Activated T-cell treated with anti-CD3 and anti-CD28 coated beads, Interleukin-2, amount 50 U/mL, for 24 hours (primary cell): ENCODE data around the gene NEURL3.

Source experiments
- DNase-seq: peaks from one replicate; pipeline ENCODE4 v3.0.0-alpha.2; 2020
- H3K27ac Mint-ChIP-seq: 2 replicates; pipeline ENCODE4 v1.8.0; 2020; ENCODE audit warnings: mild to moderate bottlenecking, mixed read lengths
- H3K27me3 Mint-ChIP-seq: 2 replicates; pipeline ENCODE4 v1.8.0; 2020; ENCODE audit warnings: mixed read lengths
- H3K36me3 Mint-ChIP-seq: 2 replicates; pipeline ENCODE4 v1.8.0; 2020; ENCODE audit warnings: low read depth, mixed read lengths
- H3K4me1 Mint-ChIP-seq: 2 replicates; pipeline ENCODE4 v1.8.0; 2020; ENCODE audit warnings: low read depth, mixed read lengths
- H3K4me3 Mint-ChIP-seq: 2 replicates; pipeline ENCODE4 v1.8.0; 2020; ENCODE audit warnings: mild to moderate bottlenecking, moderate library complexity, mixed read lengths
- H3K9me3 Mint-ChIP-seq: 2 replicates; pipeline ENCODE4 v1.8.0; 2020; ENCODE audit warnings: mixed read lengths

Gene NEURL3

DNA sequence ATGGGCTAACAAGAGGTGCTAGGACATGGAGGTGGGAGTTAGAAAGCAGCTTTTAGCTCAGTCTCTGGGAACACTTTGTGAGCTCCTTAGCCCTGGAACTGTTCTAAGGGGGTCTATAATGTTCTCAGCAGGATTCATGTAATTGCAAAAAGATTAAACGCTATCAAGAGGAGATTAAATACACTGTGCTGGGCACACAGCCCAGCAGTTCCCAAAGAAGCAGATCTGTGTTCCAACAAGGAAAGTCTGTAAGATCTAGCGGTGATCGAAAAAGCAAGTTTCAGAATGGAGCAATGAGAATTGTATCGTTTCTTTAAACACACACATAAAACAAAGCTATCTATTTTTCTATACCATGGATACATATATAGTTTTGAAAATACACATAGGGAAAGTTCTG is 29.0 kb upstream of the NEURL3 start:
- Mint-ChIP-seq H3K27me3 (no peaks in the 10 kb centered on the region), H3K27ac (no peak overlapping the region), H3K4me3 (no peak overlapping the region), H3K36me3 (peaks cover 20% of the 10 kb centered on the region), H3K4me1 (peaks cover 76% of the 10 kb centered on the region), H3K9me3 (no peaks in the 10 kb centered on the region)
- no peak for DNase-seq

DNA sequence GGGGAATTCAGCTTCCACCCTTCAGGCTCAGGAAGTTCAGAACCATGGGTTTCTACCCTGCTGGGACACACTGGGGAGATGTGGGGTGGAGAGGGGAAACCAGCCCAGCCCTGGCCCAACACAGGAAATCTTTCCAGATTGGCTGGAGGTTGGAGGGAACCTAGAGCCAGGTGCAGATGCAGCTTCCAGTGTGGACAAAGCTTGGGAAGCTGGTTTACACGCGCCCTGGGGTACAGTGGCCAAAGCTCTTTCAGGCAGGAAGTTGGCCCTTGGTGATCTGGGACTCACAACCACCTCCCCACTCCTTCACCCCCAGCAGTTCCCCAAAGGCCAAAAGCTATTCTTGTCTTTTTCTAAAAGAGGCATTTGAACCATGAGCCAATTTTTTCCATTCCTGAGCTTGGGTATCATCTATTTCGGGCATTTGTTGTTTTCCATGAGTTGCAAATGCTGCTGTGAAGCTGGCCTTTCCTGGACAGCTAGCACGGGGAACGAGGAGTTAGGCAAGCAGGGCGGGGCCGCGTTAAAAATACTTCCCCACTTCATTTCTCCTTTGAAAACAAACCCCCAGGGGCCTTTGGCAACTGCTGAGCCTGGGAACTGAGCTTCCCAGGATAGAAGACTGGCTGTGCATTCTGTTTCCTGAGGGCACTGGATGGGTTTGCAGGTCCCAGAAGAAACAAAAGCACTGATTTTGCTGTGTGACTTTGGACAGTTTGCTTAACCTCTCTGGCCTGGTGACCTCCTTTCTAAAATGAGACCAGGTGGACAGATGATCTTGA is 28.3 kb upstream of the NEURL3 start:
- peaks cover 76% of the 10 kb centered on the region for H3K4me1 Mint-ChIP-seq
- H3K36me3 Mint-ChIP-seq: peaks cover 13% of the 10 kb centered on the region
- H3K9me3 Mint-ChIP-seq: no peaks in the 10 kb centered on the region
- H3K27ac Mint-ChIP-seq: no peak overlapping the region
- DNase-seq: no peak
- no peaks in the 10 kb centered on the region for H3K27me3 Mint-ChIP-seq
- no peak overlapping the region for H3K4me3 Mint-ChIP-seq

DNA sequence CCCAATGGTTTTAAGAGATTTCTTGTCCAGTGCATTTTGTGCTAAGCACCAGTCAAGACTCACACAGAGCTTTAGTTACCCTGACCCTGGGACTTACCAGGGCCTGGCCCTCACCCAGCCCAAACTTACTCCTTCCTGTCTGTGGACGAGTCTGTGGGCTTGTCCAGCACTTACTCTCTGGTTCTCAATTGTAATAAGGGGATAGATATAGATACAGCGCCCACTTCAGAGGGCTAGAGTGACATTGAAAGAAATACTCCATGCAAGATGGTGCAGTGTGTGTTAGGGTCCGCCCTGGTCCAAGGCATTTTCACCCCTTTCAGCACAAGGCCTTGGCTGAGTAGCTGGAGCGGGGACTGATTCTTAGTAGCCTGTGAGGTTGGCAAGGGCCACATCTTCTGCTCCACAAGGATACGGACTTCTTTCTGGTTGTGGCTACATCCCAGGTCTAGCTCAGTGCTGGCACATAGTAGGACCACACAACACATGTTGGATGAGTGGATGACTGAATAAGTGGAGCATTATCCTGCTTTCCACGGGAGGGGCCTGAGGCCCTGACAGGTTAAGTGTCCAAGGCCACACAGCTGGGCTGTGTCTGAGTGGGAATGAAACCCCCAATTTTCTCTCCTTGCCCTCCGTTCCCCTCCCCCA is 27.6 kb upstream of the NEURL3 start:
- Mint-ChIP-seq H3K27ac (peak overlapping the region; percentile 97), H3K36me3 (peaks cover 6% of the 10 kb centered on the region), H3K9me3 (no peaks in the 10 kb centered on the region), H3K4me1 (peaks cover 81% of the 10 kb centered on the region), H3K4me3 (peak overlapping the region; percentile 61), H3K27me3 (no peaks in the 10 kb centered on the region)
- no peak for DNase-seq

DNA sequence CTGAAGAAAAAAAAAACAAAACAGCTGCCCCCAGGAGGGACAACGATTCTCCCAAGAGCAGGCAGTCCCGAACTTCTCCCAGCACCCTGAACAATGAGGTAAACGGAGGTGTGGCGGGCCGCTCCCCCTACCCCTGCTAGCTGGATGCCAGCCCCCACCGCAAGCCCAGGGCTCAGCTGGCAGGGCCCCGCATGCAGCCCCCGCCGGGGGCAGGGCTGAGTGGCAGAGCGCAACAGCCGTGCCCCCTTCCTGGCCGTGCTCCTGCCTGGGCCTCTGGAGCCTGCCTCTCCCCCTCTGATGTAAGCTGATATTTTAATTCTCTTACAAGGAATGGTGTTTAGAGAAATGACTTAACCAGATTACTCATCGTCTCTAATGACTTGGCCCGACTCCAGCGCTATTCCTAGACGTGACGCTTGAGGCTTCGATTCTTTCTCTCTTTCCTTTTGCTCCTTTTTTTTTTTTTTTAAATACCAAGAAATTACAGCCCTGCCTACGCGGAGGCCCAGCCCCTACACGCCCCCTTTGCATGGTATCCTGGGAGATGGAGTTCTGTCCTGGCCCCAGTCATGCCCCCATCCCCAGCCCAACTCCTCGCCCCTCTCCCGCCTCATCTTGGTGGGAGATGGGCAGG is 26.8 kb upstream of the NEURL3 start:
- peak; percentile 84 for DNase-seq
- Mint-ChIP-seq H3K4me3 (peak overlapping the region; percentile 61), H3K36me3 (peaks cover under 1% of the 10 kb centered on the region), H3K27me3 (no peaks in the 10 kb centered on the region), H3K27ac (peak overlapping the region; percentile 97), H3K4me1 (peaks cover 85% of the 10 kb centered on the region), H3K9me3 (no peaks in the 10 kb centered on the region)

DNA sequence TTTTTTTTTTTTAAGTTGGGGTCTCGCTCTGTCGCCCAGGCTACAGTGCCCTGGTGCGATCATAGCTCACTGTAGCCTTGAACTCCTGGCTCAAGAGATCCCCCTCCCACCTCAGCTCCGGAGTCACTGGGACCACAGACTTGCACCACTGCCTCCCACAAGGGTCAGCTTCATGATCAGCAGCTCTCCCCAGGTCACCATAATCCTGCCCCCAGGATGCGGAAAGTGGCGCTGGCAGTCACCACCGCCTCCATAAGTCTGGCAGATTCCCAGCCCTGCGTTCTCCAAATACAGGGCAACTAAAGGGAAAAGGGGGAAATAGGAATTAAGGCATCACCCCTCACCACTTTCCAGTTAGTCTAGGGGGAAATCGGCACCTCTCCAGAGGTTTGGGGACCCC is 26.2 kb upstream of the NEURL3 start:
- H3K36me3 Mint-ChIP-seq: no peaks in the 10 kb centered on the region

DNA sequence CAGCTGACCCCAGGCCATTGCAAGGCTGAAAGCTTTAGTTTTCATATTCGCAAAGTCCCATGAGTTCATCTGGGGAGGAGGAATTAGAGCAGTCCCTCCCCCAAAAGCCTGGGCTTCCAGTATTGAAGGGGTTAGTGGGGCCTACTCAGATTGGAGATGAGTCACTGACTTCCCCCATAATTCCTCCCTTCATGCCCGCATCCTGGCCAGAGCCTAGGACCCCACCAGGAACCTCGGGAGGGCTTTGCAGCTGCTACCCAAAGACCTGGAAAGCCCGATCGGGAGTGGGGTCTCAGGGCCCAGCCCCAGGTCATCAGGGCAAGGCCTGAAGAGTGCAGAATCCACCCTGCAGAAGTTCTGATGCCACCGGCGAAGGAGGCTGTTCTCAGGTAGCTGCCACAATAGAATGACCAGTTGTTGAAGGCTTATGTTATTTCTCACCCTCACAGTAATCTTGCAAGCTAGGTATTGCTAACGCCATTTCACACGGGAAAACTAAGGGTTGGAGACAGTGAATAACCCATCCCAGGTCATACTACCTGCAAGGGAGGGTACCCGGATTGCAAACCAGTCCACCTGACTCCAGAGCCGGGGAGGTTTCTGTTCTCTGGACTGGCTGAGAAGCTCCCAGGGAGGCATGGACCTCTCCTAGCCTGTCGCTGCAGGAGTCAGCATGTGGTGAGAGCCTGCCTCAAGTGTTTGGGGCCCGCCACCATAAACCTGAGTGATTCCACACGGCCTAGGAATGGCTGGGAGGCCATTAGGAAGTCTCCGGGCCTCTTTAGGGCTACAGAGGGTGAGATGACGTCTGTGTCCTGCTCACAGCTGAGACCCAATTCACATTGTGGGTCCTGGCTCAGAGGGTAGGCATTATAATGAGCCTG is 25.6 kb upstream of the NEURL3 start:
- Mint-ChIP-seq H3K27ac (peak overlapping the region; percentile 97), H3K4me3 (peak overlapping the region; percentile 61)

More for the DNA sequence above, 26.2 kb upstream of the NEURL3 start:
- no peak for DNase-seq
- Mint-ChIP-seq H3K27me3 (no peaks in the 10 kb centered on the region), H3K27ac (peak overlapping the region; percentile 97), H3K4me1 (peaks cover 91% of the 10 kb centered on the region), H3K9me3 (no peaks in the 10 kb centered on the region), H3K4me3 (peak overlapping the region; percentile 61)

DNA sequence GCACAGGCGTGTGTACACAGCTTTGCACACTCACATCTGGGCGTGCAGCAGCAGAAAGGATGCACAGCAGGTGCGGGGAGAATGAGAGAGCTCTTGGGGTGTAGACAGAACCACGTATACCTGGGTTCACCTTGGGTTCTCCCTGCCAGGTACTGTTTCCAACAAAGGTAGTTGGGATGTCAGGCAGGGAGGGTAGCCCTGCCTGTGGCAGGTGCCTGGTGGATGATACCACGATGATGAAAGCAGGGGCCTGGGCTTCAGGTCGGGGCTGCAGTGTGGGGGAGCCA is 24.9 kb upstream of the NEURL3 start:
- no peaks in the 10 kb centered on the region for H3K36me3 Mint-ChIP-seq
- H3K27me3 Mint-ChIP-seq: no peaks in the 10 kb centered on the region
- H3K4me3 Mint-ChIP-seq: peak overlapping the region; percentile 61
- peak overlapping the region; percentile 97 for H3K27ac Mint-ChIP-seq
- no peak for DNase-seq
- H3K9me3 Mint-ChIP-seq: no peaks in the 10 kb centered on the region
- H3K4me1 Mint-ChIP-seq: peaks cover 91% of the 10 kb centered on the region

More for the DNA sequence above, 25.6 kb upstream of the NEURL3 start:
- no peaks in the 10 kb centered on the region for H3K27me3 Mint-ChIP-seq
- peaks cover 91% of the 10 kb centered on the region for H3K4me1 Mint-ChIP-seq
- no peaks in the 10 kb centered on the region for H3K9me3 Mint-ChIP-seq
- DNase-seq: no peak
- H3K36me3 Mint-ChIP-seq: no peaks in the 10 kb centered on the region

DNA sequence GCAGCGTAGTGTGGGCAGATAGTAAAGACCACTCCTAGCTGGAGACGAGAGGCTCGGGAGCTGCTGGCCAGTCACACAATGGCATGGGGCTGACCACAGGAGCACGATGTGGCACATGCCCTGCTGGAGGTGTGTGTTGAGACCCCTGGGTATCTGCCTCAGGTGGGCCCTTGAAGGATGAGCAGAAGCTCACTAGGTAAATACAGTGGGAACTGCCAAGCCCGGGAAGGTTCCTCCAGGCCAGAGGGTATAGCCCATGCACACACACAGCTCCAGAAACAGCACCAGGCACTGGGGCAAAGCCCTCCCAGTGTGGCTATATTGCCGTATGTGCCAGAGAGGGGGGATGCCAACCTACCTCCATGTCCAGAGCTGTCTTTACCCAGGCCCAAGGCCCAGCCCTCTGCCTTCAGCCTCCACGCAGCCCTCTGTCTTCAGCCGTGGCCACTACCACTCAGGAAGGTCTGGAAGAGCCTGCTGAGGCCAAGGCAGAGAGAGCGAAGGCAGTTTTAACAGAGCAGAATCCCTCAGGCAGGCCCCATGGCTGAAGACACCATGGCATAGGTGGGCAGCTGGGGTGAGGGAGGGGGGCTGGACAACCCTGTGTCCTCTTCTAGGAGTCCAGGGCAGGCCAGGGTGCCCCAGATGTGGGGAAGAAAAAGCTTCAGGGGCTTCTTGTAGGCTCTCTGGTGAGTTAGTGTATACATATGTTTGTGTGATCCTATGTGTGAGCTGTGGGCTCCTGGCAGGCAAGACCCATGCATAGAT is 24.4 kb upstream of the NEURL3 start:
- DNase-seq: no peak
- peak overlapping the region; percentile 78 for H3K4me3 Mint-ChIP-seq
- H3K9me3 Mint-ChIP-seq: no peaks in the 10 kb centered on the region
- peaks cover 96% of the 10 kb centered on the region for H3K4me1 Mint-ChIP-seq
- no peaks in the 10 kb centered on the region for H3K36me3 Mint-ChIP-seq
- peak overlapping the region; percentile 97 for H3K27ac Mint-ChIP-seq
- no peaks in the 10 kb centered on the region for H3K27me3 Mint-ChIP-seq

DNA sequence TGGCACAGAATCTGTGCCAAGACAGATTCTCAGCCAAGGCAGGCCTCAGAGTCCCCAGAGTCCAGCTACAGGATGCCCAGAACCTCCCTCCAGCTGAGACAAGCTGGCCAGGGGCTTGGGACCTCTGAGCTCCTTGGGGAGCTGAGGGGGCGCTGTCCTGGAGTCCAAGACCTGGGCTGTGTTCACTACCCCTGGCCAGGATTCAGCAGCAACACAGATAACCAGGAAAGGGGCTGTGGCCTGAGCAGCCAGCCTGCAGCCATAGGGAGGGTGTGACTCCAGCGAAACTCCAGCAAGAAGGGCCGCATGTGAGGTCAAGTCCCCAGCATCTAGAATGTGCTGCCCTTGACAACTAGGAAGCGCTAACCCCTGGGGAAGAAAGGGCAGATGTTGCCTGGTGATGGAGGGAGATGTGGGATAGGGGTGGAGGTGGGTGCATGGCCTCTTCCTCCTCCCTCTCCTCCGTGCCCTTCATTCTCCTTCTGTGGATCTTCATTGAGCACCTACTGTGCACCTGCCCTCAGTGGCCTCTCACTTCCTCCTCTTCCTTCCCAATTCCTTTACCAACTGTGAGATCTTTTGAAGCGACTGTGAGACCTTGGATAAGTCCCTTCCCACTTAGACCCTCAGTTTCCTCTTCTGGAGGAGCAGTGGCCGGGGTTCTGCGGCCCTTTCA is 23.7 kb upstream of the NEURL3 start:
- Mint-ChIP-seq H3K4me3 (peak overlapping the region; percentile 78), H3K36me3 (no peaks in the 10 kb centered on the region), H3K4me1 (peaks cover 96% of the 10 kb centered on the region), H3K27ac (peak overlapping the region; percentile 97), H3K9me3 (no peaks in the 10 kb centered on the region), H3K27me3 (no peaks in the 10 kb centered on the region)
- DNase-seq: no peak

DNA sequence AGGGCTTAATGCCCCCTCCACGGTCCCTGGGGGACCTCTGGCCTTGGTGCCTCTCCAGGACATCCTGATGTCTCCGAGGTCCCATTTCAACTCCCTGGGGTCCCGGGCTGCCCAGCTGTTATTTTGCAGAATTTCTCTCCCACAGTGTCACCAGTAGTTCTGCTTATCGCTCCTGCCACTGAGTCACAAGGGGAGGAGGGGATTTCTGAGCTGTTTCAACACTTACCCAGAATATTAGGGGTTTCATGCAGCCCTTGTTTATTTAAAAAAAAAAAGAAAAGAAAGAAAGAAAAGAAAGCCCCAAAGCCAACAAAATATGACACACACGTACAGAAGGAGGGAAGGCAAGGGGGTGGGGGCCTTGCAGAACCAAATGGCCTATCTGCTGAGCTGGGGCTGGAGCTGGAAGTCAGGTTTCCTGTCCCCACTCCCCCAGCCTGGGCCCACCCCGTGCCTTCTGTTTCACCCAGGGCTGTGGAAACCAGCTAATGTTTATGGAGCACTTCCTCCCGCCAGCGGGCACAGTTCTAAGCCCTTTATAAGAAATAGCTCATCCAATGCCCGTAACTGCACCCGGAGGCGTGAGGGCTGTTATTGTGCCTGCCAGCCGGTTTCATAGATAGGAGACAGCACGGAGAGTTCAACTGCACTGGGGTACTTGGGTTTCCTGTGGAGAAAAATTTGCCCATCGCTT is 23.0 kb upstream of the NEURL3 start:
- Mint-ChIP-seq H3K36me3 (no peaks in the 10 kb centered on the region), H3K4me1 (peaks cover 94% of the 10 kb centered on the region), H3K9me3 (no peaks in the 10 kb centered on the region), H3K4me3 (peak overlapping the region; percentile 78), H3K27ac (peak overlapping the region; percentile 97), H3K27me3 (no peaks in the 10 kb centered on the region)
- DNase-seq: peak; percentile 83

DNA sequence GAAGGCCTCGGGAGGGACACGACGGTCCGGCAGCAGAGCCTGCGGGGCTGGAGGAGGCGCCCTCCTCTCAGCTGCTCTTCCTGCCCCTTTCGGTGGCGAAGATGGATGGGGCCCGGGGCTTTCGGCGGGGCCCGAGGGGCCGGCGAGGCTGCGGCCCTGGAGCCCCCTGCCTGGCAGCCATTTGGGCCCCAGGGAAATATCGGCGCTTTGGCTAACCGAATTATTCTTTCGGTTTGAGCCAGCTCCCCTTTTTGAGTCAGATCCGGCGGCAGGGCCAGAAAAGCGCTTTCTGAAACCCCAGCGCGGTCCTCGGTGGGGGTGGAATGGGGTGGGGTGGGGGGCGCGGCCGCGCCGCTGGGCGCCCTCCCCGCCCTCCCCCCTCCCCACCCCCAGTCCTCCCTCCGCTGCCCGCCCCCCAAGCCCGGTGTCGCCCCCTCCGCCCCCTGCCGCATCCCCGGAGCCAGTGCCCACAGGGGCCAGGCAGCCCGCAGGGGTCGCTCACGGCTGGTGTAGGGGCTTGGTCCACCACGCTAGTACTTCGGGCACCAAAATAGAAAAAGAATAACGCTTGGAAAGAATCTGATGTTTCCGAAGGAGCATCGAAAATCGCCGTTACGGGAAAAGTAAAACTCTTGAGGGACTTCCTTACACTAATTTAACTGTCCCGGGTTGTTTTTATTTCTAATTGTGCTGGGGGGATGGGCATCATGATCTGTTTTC is 22.3 kb upstream of the NEURL3 start:
- Mint-ChIP-seq H3K4me3 (peak overlapping the region; percentile 78), H3K36me3 (no peaks in the 10 kb centered on the region), H3K27me3 (no peaks in the 10 kb centered on the region), H3K4me1 (peaks cover 94% of the 10 kb centered on the region), H3K9me3 (no peaks in the 10 kb centered on the region), H3K27ac (peak overlapping the region; percentile 97)
- DNase-seq: peak; percentile 80

DNA sequence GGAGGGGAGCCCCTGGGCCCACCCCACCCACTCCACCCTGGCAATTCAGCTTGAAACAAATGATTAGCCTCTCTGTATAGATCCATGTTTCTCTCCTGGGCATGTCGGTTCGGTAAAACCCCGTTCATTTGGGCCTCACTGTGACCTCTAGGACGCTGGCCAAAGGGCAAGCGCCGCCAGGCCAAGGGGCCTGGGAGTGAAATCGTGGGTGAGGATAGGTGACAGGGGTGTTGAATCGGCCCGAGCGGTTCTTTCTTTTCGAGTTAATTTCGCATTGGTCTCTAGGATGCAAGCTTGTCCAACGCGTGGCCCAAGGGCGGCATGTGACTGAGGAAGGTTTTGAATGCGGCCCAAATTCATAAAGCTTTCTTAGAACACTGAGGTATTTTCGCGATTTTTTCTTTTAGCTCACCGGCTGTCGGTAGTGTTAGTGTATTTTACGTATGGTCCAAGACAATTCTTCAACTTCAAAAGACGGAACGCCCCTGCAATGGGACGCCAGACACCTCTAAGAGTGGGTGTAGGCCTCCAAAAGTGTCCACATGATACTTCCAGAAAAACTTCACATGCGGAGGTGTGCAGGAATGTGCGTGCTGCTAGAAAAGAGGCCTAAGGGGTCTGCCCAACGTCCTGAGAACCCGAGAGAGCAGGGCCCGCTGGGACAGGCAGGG is 21.6 kb upstream of the NEURL3 start:
- peak overlapping the region; percentile 62 for H3K4me3 Mint-ChIP-seq
- peak overlapping the region; percentile 90 for H3K27ac Mint-ChIP-seq
- no peaks in the 10 kb centered on the region for H3K9me3 Mint-ChIP-seq
- H3K36me3 Mint-ChIP-seq: no peaks in the 10 kb centered on the region
- DNase-seq: no peak
- H3K27me3 Mint-ChIP-seq: no peaks in the 10 kb centered on the region
- peaks cover 93% of the 10 kb centered on the region for H3K4me1 Mint-ChIP-seq
